HEK293T (cell line): ENCODE results near the gene OLIG3.

Source experiments
- ELF4 ChIP-seq: fragments of 450-650 bp; IDR thresholded peaks from 2 replicates; pipeline ENCODE4 v1.6.1; 2017; ENCODE audit warnings: antibody characterized with exemption
- L3MBTL2 ChIP-seq: fragments of 450-650 bp; conservative IDR thresholded peaks from 2 replicates; pipeline ENCODE4 v1.6.1; 2016; ENCODE audit warnings: mild to moderate bottlenecking
- SP1 ChIP-seq: fragments of 450-650 bp; IDR thresholded peaks from 2 replicates; pipeline ENCODE4 v1.6.1; 2017

DNA sequence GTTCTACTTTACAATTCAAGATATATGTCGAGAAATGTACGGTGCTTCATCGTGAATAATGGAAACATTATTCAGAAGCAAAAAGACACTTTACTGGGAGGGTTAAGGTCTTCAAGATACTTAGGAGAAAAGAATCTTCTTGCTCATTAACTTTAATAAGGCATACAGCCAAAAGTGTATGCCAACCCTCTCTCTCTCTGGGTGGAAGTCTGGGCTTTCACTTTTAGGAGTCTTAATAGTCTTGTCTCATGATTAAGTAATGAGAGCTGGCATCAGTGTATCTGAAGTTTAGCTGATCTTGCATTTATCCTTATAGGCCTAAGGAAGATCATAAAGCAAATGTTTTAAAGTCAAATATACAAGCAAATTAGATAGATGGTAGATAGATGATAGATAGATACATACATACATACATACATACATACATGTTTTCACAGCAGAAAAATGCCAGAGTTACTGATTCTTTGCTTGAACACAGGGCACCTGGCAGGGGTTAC lies 21.5 kb downstream of the OLIG3 start:
- TF ChIP-seq ELF4 (no peak), SP1 (no peak), L3MBTL2 (no peak)
